Endothelial cell (in vitro differentiated cells): Measurements from ENCODE around the gene NODAL. TPM values are rescaled to one million over a fixed set of nuclear protein-coding genes. Genes with fewer than 3 reads are reported as not detected.
A peak's percentile ranks its signal among the peaks of the same experiment; 100 is the strongest.

Experiments
- DNase-seq: peaks from one replicate; pipeline ENCODE4 v3.0.0; 2021; ENCODE audit warnings: low spot score
- H3K27ac Mint-ChIP-seq: one replicate; pipeline ENCODE4 v1.8.0; 2021; ENCODE audit warnings: mixed read lengths, inconsistent platforms; ENCODE audit not compliant: unreplicated experiment
- H3K27me3 Mint-ChIP-seq: one replicate; pipeline ENCODE4 v1.8.0; 2021; ENCODE audit warnings: mild to moderate bottlenecking, moderate library complexity, mixed read lengths, inconsistent platforms; ENCODE audit not compliant: unreplicated experiment
- H3K36me3 Mint-ChIP-seq: one replicate; pipeline ENCODE4 v1.8.0; 2021; ENCODE audit warnings: mild to moderate bottlenecking, low read depth, mixed read lengths, inconsistent platforms; ENCODE audit not compliant: unreplicated experiment
- H3K4me1 Mint-ChIP-seq: one replicate; pipeline ENCODE4 v1.8.0; 2021; ENCODE audit warnings: mild to moderate bottlenecking, mixed read lengths, inconsistent platforms; ENCODE audit not compliant: unreplicated experiment
- H3K4me3 Mint-ChIP-seq: one replicate; pipeline ENCODE4 v1.8.0; 2021; ENCODE audit warnings: mild to moderate bottlenecking, mixed read lengths, inconsistent platforms; ENCODE audit not compliant: unreplicated experiment
- H3K9me3 Mint-ChIP-seq: one replicate; pipeline ENCODE4 v1.8.0; 2021; ENCODE audit warnings: mixed read lengths, inconsistent platforms; ENCODE audit not compliant: unreplicated experiment
- total RNA-seq: library from RNA; stranded (reverse); fragmentation: NEBNext Ultra II Directional; extraction: Animal tissue kit (Norgen Biotek cat#: 25700); gene quantifications from one replicate; pipeline ENCODE4 v1.2.1, GENCODE V29; 2021; ENCODE audit not compliant: unreplicated experiment
- TF ChIP-seq, protein P1 (sequence below): fragments of 200-600 bp; sonication (generic); IDR thresholded peaks from one replicate; pipeline ENCODE4 v1.5.0; 2021; ENCODE audit warnings: antibody characterized with exemption; ENCODE audit not compliant: unreplicated experiment

The NODAL gene
- total RNA-seq, 1 donor from 2014 or later = 1.5 TPM

DNA sequence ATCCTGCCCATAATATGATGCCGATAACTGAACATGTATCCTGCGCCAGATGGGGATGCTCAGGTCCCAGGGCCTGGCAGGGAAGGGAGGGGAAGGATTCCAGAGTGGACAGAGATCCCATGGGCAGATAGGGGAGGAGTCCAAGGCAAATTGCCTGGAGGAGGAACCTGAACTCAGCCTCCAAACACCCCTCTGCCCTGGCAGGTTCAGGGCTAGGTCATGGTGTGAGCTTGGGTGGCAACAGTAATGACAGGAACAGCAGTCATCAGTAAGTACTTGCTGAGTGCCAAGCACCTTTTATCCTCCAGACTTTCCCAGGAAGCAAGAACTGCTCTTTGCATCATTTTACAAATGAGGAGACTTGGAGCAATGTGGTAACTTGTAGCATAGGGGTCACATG lies 33.3 kb upstream of the NODAL start:
- Mint-ChIP-seq H3K4me3 (no peak overlapping the region), H3K4me1 (peaks cover 43% of the 10 kb centered on the region), H3K36me3 (no peaks in the 10 kb centered on the region), H3K27ac (peak overlapping the region; percentile 33), H3K27me3 (peaks cover 26% of the 10 kb centered on the region), H3K9me3 (no peaks in the 10 kb centered on the region)
- TF ChIP-seq, protein P1, sequence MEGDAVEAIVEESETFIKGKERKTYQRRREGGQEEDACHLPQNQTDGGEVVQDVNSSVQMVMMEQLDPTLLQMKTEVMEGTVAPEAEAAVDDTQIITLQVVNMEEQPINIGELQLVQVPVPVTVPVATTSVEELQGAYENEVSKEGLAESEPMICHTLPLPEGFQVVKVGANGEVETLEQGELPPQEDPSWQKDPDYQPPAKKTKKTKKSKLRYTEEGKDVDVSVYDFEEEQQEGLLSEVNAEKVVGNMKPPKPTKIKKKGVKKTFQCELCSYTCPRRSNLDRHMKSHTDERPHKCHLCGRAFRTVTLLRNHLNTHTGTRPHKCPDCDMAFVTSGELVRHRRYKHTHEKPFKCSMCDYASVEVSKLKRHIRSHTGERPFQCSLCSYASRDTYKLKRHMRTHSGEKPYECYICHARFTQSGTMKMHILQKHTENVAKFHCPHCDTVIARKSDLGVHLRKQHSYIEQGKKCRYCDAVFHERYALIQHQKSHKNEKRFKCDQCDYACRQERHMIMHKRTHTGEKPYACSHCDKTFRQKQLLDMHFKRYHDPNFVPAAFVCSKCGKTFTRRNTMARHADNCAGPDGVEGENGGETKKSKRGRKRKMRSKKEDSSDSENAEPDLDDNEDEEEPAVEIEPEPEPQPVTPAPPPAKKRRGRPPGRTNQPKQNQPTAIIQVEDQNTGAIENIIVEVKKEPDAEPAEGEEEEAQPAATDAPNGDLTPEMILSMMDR = no peak
- DNase-seq = no peak

DNA sequence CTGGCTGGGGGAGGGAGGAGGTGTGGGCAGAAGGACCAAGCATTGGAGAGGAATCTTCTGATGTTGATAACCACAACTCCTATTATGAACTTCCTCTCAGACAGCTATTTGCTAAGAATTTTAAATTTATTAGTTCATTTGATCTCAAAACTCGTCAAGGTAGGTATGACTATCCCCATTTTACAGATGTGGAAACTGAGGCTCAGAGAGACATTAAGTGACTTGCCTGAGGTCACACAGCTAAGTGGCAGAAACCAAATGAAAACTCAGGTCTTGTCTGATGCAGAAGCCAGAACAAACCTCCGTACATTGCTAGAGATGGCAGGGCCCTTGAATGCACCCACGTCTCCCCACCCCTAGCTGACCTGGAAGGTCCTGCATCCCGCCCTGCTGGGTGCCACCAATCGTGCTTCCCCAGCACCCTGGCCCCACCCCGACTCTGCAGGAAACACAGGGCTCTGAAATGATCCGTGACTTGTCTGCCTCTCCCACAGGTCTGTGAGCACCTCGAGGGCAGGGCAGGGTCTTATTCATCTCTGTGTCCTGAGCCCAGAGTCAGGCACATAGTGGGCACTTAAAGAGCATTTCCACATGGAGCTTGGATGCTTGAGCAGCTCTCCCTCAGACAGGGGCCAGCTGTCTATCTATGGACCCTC lies 31.4 kb upstream of the NODAL start:
- Mint-ChIP-seq H3K27me3 (peaks cover 20% of the 10 kb centered on the region), H3K4me1 (peaks cover 36% of the 10 kb centered on the region), H3K9me3 (no peaks in the 10 kb centered on the region), H3K4me3 (no peak overlapping the region), H3K27ac (no peak overlapping the region), H3K36me3 (no peaks in the 10 kb centered on the region)
- no peak for DNase-seq
- TF ChIP-seq, protein P1 = no peak

- Mint-ChIP-seq H3K9me3 (no peaks in the 10 kb centered on the region), H3K36me3 (no peaks in the 10 kb centered on the region), H3K4me1 (peaks cover 30% of the 10 kb centered on the region), H3K27me3 (peaks cover 3% of the 10 kb centered on the region), H3K4me3 (no peak overlapping the region), H3K27ac (no peak overlapping the region)
- TF ChIP-seq, protein P1 = no peak
- no peak for DNase-seq
Observed at GRCh38 chr10:70466951-70467350, 25.5 kb upstream of the NODAL start.

GRCh38 chr10:70465832-70466231 lies 24.4 kb upstream of the NODAL start:
- TF ChIP-seq, protein P1 = no peak
- H3K27me3 Mint-ChIP-seq = peaks cover 5% of the 10 kb centered on the region
- no peak overlapping the region for H3K4me3 Mint-ChIP-seq
- H3K27ac Mint-ChIP-seq = no peak overlapping the region
- peaks cover 34% of the 10 kb centered on the region for H3K4me1 Mint-ChIP-seq
- no peaks in the 10 kb centered on the region for H3K9me3 Mint-ChIP-seq
- DNase-seq = no peak
- no peaks in the 10 kb centered on the region for H3K36me3 Mint-ChIP-seq

DNA sequence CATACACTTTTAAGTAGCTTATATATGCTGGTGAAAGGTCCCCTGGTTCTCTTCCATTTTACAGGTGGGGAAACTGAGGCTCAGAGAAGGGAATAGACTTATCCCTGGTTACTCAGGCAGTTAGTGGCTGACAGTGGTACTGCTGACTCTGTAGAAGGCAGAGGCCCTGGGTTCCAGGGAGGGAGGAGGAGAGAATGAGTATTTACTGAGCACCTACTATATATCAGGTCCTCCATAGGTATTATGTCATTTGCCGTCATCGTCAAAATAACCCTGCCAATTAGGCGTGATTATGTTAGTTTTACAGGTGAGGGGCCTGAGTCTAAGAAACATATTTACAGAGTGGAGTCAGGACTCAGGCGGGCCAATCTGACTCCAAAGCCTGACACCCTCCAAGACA lies 23.8 kb upstream of the NODAL start:
- H3K4me1 Mint-ChIP-seq = peaks cover 38% of the 10 kb centered on the region
- H3K9me3 Mint-ChIP-seq = no peaks in the 10 kb centered on the region
- H3K27ac Mint-ChIP-seq = no peak overlapping the region
- no peak for DNase-seq
- peaks cover 6% of the 10 kb centered on the region for H3K27me3 Mint-ChIP-seq
- H3K4me3 Mint-ChIP-seq = no peak overlapping the region
- peaks cover 3% of the 10 kb centered on the region for H3K36me3 Mint-ChIP-seq
- TF ChIP-seq, protein P1 = no peak
